ENCODE results near the gene MAP3K14. TPM values are rescaled to one million over a fixed set of nuclear protein-coding genes. Genes with fewer than 3 reads are reported as not detected.

The MAP3K14 gene
- total RNA-seq, 1 experiment from 2014 or later, result 4.3 TPM

DNA sequence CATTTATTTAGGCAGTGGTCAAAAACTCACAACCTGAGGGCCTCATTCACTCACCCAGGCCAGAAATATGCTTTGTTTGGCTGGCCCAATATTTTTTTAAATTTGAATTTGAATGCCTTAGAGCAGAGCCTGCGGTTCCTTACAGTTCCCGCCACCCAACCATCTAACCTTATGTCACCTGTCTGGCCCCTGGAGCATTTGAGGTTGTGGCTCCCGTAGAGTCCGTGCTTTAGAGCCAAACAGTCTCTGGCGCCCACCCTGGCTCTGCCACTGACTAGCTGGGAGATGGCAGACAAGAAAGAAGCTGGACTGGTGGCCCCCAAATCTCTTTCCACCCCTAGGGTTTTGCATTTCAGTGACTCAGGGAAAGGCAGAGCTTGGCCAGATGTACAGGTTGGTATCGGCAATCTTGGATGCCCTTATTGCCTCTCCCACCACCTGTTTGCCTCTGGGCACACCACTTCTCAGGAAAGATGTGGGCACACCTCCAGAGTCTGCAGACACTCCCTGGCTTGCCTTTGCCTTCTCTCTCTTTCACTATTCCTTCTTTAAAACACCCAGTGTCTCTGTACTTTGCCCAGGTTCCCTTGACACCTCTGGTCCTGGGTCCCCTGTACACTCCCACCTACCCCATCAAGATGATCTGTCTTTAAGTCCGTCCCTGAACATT is 1.9 kb upstream of the MAP3K14 start:
- DNase-seq (ENCODE audit: extremely low read depth, low read depth), result no peak

- peak; percentile 100 for DNase-seq (ENCODE audit: extremely low read depth, low read depth)
Observed at GRCh38 chr17:45317111-45317928, 500 bp upstream of the MAP3K14 start.

- no peak for DNase-seq (ENCODE audit: extremely low read depth, low read depth)
Observed at GRCh38 chr17:45315648-45316433, 979 bp downstream of the MAP3K14 start.

- DNase-seq (ENCODE audit: extremely low read depth, low read depth), result no peak
Observed at GRCh38 chr17:45314741-45315647, 1.8 kb downstream of the MAP3K14 start.

- no peak for DNase-seq (ENCODE audit: extremely low read depth, low read depth)
Observed at GRCh38 chr17:45313996-45314740, 2.7 kb downstream of the MAP3K14 start.

DNA sequence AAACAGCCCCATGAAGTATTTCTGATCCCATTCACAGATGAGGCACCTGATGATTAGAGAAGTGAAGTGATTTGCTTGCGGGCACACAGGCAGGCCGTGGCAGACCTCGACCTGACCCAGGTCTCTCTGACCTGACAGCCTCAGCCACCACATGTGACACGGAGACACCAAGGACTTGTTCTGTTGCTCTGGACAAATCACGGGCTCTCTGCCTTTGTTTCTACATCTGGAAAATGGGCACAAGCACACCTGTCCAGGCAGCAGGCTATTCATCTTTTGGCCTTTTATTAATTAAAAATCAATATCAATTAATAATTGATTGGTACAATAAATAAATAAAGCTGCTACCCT is 3.4 kb downstream of the MAP3K14 start:
- DNase-seq (ENCODE audit: extremely low read depth, low read depth), result no peak

DNA sequence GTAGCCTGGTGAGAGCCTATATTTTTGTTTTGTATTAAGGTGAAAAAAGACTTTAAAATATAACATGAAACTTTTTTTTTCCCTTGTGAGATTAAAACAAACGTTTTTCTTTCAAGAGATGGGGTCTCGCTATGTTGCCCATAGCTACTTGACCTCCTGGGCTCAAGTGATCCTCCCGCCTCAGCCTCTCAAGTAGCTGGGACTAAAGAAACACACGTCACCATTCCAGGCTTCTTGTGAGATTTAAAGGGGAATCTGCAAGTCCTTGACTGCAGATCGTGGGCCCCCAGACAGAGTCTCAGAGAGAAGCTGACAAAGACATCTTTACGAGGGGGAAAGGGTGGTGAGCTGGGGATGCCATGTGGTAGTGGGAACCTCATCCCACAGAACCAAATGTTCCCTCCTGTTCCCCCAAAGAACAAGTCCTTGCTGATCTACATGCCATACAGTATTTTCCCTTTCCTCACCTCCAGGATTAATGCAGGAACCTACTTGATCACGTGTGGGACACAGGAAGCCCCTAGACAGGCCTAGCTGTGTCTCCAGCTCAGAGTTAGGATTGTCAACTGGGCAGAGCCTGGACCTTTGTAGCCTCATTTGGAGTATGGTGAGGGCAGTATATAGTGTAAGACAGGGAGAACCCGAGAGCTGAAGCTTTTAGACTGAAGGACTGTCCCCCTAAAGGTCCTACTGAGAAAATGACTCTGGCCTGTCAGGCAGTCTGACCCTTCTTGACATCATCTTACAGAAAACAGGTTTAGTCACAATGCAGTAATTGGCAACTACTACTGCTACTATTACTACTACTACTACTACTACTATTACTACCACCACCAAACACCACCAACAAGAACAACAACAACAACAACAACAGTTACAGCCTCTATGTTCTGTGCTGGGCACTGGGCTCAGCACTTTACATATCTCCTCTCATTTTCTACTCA is 4.1 kb downstream of the MAP3K14 start:
- no peak for DNase-seq (ENCODE audit: extremely low read depth, low read depth)

DNA sequence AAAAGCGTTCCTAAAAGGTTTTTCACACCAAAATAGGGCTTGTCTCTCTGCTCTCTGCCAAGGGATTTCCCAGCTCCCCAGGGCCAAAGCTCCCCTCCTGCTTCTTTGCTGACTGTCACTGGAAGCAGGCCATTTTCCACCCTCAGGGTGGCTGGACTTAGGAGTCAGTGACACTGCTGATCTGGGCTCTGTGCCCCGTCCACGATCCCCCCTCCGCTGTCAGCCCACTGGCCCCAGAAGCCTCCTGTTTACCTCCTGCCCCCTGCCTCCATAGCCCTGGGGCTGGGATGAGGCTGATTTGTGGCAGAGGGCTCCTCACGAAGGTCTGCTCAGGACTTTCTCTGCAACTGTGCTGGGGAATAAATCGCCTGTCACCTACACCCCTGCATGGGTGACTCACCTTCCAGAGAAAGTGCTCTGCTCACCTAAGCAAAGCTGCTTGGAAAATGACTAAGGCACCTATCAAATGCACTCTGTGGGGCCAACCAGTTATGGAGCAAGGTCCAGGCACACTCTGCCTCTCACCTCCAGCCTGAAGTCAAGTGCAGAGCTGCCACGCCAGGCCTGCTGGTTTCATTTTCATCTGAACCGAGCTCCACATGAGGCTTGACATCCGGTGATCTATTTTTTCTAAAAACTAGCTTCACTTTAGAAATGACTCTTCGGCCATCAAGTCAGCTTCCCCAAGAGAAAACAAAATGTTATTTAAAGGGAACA is 4.9 kb downstream of the MAP3K14 start:
- DNase-seq (ENCODE audit: extremely low read depth, low read depth), result no peak

DNA sequence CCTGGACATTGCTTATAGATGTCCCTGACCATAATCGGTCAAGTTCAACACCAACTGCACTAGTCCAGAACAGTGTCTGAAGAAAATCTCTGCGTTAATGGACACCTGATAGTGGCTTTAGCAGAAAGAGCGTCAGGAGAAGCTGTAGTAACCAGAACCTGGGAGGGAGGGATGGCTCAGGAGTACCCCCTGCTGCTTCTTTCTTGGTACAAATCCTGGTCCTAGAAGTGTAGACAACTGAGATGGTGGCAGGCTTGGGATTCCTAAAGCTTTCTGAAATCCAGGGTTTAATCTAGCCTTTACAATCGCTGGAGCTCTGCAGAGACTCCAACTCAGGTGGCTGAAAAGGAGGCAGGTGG is 5.4 kb downstream of the MAP3K14 start:
- no peak for DNase-seq (ENCODE audit: extremely low read depth, low read depth)

- no peak for DNase-seq (ENCODE audit: extremely low read depth, low read depth)
Observed at GRCh38 chr17:45310380-45311324, 6.2 kb downstream of the MAP3K14 start.

- DNase-seq (ENCODE audit: extremely low read depth, low read depth), result no peak
Observed at GRCh38 chr17:45309400-45309799, 7.4 kb downstream of the MAP3K14 start.

DNA sequence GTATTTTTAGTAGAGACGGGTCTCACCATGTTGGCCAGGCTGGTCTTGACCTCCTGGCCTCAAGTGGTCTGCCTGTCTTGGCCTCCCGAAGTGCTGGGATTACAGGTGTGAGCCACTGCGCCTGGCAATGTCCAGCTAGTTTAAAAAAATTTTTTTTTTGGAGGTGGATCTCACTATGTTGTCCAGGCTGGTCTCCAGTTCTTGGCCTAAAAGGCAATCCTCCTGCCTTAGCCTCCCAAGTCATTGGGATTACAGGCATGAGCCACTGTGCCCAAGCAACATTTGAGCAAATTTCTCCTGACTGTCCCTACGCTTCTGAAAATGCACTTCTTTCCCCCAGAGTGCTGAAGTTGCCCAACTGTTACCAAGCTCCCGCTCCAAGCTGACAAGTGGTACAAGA is 8.0 kb downstream of the MAP3K14 start:
- DNase-seq (ENCODE audit: extremely low read depth, low read depth), result no peak

DNA sequence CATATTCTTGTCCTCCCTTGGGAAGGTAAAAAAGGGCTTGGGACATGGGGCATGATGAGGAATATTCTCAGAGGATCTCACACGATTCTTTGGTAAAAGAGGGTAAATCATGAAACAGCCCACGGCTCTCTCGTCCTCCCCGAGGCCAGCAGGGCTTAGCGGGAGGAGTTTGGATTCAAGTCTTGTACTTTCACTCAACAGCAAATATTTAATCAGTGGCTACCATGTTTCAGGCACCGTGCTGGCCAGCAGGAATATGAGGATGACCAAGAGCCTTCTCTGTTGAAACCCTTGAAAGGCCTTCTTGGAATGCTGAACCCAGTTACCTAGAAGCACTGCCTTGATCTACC is 8.8 kb downstream of the MAP3K14 start:
- no peak for DNase-seq (ENCODE audit: extremely low read depth, low read depth)

DNA sequence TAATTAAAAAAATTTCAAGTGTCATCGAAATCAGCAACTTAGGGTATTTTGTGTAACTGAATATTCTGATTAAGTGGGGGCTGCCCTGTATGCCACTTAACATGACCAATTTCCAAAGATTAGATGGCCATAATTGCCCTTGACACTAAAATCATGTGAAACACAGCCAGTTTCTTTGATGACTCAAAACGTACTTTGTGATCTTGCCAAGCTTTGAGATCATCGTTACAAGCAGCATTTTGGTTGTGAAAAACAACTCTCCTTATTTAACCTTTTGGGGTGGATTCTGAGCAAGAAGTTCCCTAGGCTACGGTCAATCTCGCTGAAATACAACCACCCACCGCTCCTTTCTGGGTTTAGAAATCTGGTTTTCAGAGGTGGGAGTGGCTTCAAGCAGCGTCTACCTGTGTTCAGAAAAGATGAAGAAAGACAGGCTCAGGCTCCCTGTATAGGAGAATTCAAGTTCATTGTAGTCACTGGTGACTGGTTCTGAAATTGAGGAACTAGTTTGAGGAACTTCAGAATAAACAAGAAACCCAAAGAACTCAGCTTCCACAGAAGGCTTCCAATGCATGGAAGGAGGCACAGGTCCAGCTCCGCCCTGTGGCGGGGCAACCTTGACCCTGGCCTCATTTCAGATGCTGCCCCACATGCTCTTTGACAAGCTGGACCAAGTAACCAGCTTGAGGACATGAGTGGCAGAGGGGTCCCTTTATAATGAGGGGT is 9.4 kb downstream of the MAP3K14 start:
- no peak for DNase-seq (ENCODE audit: extremely low read depth, low read depth)

DNA sequence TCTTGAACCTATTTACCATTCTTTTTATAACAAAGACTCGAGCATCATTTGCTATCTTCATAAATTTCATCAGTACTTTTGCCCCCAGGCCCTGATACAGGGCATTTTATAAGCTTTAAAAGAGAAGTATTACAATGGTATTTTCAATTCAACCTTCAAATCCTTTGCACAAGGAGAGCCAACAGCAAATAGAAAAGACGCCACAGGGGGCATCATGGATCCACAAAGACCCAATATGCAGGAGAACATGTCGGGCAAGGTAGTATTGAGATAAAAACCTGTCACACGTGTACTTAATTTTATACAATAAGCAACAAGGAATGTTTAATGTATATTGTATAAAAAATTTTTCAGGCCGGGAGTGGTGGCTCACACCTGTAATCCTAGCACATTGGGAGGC is 10.2 kb downstream of the MAP3K14 start:
- no peak for DNase-seq (ENCODE audit: extremely low read depth, low read depth)

GRCh38 chr17:45306094-45306493 is 10.7 kb downstream of the MAP3K14 start:
- DNase-seq (ENCODE audit: extremely low read depth, low read depth), result no peak
